Erythroblast (primary cell): ENCODE results near the gene BMP8A.

Experiments
- GATA1 ChIP-seq: IDR thresholded peaks from 2 replicates; pipeline ENCODE4 v1.6.1; 2011; ENCODE audit warnings: low read depth, mild to moderate bottlenecking, control low read depth, low read length, moderate library complexity
- POLR2A ChIP-seq: IDR thresholded peaks from 2 replicates; pipeline ENCODE4 v1.6.1; 2011; ENCODE audit warnings: mild to moderate bottlenecking, low read length

DNA sequence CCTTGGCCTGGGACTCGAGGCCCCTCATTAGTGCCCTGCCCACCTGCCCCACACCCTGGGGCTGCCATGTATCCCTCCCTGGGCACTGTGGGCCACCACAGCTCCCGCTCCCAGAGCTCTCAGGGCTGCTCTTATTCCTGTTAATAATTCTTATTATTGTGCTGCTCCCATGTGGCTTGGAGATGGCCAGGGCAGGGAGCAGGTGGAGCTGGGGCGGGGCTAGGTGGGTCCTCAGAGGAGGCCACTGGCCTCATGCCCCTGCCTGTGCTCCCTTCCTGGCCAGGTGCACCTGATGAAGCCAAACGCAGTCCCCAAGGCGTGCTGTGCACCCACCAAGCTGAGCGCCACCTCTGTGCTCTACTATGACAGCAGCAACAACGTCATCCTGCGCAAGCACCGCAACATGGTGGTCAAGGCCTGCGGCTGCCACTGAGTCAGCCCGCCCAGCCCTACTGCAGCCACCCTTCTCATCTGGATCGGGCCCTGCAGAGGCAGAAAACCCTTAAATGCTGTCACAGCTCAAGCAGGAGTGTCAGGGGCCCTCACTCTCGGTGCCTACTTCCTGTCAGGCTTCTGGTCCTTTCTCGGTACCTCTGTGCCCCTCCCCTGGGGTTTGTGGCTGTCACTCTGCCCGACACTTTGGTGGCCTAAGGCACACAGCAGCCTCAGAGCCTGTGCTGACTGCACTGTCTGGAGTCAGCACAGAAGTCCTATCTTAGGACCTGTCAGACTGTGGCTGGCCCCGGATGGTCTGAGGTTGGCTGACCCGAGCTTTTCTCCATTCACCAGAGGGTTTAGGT lies 34.1 kb downstream of the BMP8A start:
- TF ChIP-seq POLR2A (no peak), GATA1 (no peak)
